ENCODE results near the gene ADGRL4. TPM values are rescaled to one million over a fixed set of nuclear protein-coding genes. Genes with fewer than 3 reads are reported as not detected.

The ADGRL4 gene
- polyA plus RNA-seq, 1 donor (not counting 4 experiments of a cell fraction or from before 2014, with no cell fraction given): not detected

DNA sequence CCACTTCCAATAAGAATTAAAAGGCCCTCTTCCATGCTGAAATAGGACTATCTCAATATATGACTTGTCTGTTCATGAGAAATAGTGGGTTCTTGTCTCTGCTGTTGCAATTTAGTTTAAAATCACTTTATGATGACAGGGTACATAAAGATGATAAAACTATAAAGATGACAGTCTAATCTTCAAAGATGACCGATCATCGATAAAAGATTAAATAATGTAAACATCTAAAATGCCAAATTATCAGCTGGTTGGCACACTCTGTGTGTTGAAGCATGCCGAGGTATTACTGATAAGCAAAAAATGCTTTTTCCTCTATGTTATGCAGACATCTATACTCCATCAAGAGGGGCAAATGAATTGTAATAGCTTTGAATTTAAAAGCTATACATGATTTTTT is 89.5 kb downstream of the ADGRL4 start:
- no peaks in the 10 kb centered on the region for H3K9me3 ChIP-seq (ENCODE audit: control insufficient read depth, low read depth, low read length)
- FAIRE-seq: no peak

DNA sequence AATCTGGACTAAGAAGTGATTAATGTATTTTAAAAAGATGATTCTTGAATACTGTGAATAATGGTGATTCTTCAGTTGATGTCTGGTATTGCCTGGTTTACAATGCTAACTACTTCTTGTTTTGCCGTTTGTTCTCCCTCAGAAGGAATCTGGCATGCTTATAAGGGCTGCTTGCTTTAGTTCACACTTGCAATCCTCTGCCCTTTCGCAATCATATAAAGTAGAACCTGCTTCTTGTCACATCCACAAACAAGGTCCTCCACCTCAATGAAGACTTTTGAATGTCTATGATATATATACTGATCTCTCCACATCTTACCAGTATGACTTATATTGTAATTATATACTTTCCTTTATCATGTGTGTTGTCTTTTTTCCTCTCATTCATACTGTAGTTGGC is 92.6 kb downstream of the ADGRL4 start:
- no peaks in the 10 kb centered on the region for H3K27me3 ChIP-seq (ENCODE audit: control insufficient read depth, extremely low read depth, insufficient read depth, low read length)
- H2AFZ ChIP-seq (ENCODE audit: control insufficient read depth, low read length): no peak overlapping the region
- TF ChIP-seq, protein P1, sequence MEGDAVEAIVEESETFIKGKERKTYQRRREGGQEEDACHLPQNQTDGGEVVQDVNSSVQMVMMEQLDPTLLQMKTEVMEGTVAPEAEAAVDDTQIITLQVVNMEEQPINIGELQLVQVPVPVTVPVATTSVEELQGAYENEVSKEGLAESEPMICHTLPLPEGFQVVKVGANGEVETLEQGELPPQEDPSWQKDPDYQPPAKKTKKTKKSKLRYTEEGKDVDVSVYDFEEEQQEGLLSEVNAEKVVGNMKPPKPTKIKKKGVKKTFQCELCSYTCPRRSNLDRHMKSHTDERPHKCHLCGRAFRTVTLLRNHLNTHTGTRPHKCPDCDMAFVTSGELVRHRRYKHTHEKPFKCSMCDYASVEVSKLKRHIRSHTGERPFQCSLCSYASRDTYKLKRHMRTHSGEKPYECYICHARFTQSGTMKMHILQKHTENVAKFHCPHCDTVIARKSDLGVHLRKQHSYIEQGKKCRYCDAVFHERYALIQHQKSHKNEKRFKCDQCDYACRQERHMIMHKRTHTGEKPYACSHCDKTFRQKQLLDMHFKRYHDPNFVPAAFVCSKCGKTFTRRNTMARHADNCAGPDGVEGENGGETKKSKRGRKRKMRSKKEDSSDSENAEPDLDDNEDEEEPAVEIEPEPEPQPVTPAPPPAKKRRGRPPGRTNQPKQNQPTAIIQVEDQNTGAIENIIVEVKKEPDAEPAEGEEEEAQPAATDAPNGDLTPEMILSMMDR (optimal IDR thresholded peaks at IDR 0.05 in 1 of 3, IDR thresholded peaks at IDR 0.05 in 1 of 3, conservative IDR thresholded peaks at IDR 0.05 in 1 of 3; ENCODE audit: extremely low read depth in 1 of 3, insufficient read depth in 2 of 3, low read length in 3 of 3): no peak
- no peak for TF ChIP-seq EZH2 (IDR thresholded peaks at IDR 0.05; ENCODE audit: low read length)
- no peak overlapping the region for H3K27ac ChIP-seq (ENCODE audit: control insufficient read depth, insufficient read depth, low read length)
- no peaks in the 10 kb centered on the region for H3K9me3 ChIP-seq (ENCODE audit: control insufficient read depth, low read depth, low read length)
- no peaks in the 10 kb centered on the region for H4K20me1 ChIP-seq (ENCODE audit: control insufficient read depth, extremely low read depth, insufficient read depth, low read length)
- dilution Hi-C loops (cut with MboI; ENCODE audit: extremely low pct_ligation_motif_present, low sequenced_read_pairs): no loop called here
- H3K36me3 ChIP-seq (ENCODE audit: control insufficient read depth in 2 of 2, extremely low read depth in 1 of 2, insufficient read depth in 2 of 2, low read length in 2 of 2): no peaks in the 10 kb centered on the region
- H3K9me1 ChIP-seq (ENCODE audit: control insufficient read depth, extremely low read depth, insufficient read depth, low read length): no peaks in the 10 kb centered on the region
- no peak overlapping the region for H3K9ac ChIP-seq (ENCODE audit: control insufficient read depth, extremely low read depth, insufficient read depth, low read length)
- H3K79me2 ChIP-seq (ENCODE audit: control insufficient read depth, insufficient read depth, low read length): no peaks in the 10 kb centered on the region
- H3K4me1 ChIP-seq (ENCODE audit: control insufficient read depth, extremely low read depth, insufficient read depth, low read length): no peaks in the 10 kb centered on the region
- H3K4me3 ChIP-seq (ENCODE audit: control insufficient read depth in 2 of 3, extremely low read depth in 1 of 3, insufficient read depth in 2 of 3, low read depth in 1 of 3, low read length in 3 of 3): no peak overlapping the region
- H3K4me2 ChIP-seq (ENCODE audit: control insufficient read depth, extremely low read depth, insufficient read depth, low read depth, low read length): no peak overlapping the region
- no peak for DNase-seq (ENCODE audit: low read depth, low spot score)
- FAIRE-seq: no peak

More for the DNA sequence above, 89.5 kb downstream of the ADGRL4 start:
- H3K27me3 ChIP-seq (ENCODE audit: control insufficient read depth, extremely low read depth, insufficient read depth, low read length): no peaks in the 10 kb centered on the region
- H3K9ac ChIP-seq (ENCODE audit: control insufficient read depth, extremely low read depth, insufficient read depth, low read length): no peak overlapping the region
- no peaks in the 10 kb centered on the region for H3K36me3 ChIP-seq (ENCODE audit: control insufficient read depth in 2 of 2, extremely low read depth in 1 of 2, insufficient read depth in 2 of 2, low read length in 2 of 2)
- no peak overlapping the region for H3K4me2 ChIP-seq (ENCODE audit: control insufficient read depth, extremely low read depth, insufficient read depth, low read depth, low read length)
- no peaks in the 10 kb centered on the region for H4K20me1 ChIP-seq (ENCODE audit: control insufficient read depth, extremely low read depth, insufficient read depth, low read length)
- H3K4me3 ChIP-seq (ENCODE audit: control insufficient read depth in 2 of 3, extremely low read depth in 1 of 3, insufficient read depth in 2 of 3, low read depth in 1 of 3, low read length in 3 of 3): no peak overlapping the region
- H3K79me2 ChIP-seq (ENCODE audit: control insufficient read depth, insufficient read depth, low read length): no peaks in the 10 kb centered on the region
- no peaks in the 10 kb centered on the region for H3K4me1 ChIP-seq (ENCODE audit: control insufficient read depth, extremely low read depth, insufficient read depth, low read length)
- TF ChIP-seq, protein P1 (optimal IDR thresholded peaks at IDR 0.05 in 1 of 3, IDR thresholded peaks at IDR 0.05 in 1 of 3, conservative IDR thresholded peaks at IDR 0.05 in 1 of 3; ENCODE audit: extremely low read depth in 1 of 3, insufficient read depth in 2 of 3, low read length in 3 of 3): no peak
- TF ChIP-seq EZH2 (IDR thresholded peaks at IDR 0.05; ENCODE audit: low read length): no peak
- dilution Hi-C loops (cut with MboI; ENCODE audit: extremely low pct_ligation_motif_present, low sequenced_read_pairs): no loop called here
- DNase-seq (ENCODE audit: low read depth, low spot score): no peak
- H3K9me1 ChIP-seq (ENCODE audit: control insufficient read depth, extremely low read depth, insufficient read depth, low read length): no peaks in the 10 kb centered on the region
- no peak overlapping the region for H2AFZ ChIP-seq (ENCODE audit: control insufficient read depth, low read length)
- H3K27ac ChIP-seq (ENCODE audit: control insufficient read depth, insufficient read depth, low read length): no peak overlapping the region
